CD4-positive, alpha-beta T cell (primary cell): ENCODE results near the gene UGT1A5. TPM values are rescaled to one million over a fixed set of nuclear protein-coding genes. Genes with fewer than 3 reads are reported as not detected.

Experiments used
- ATAC-seq: fragments of 200-7000 bp; cut with Tn5 transposase; one replicate; pipeline ENCODE4 v1.10.0; 2022; ENCODE audit warnings: mild to moderate bottlenecking; ENCODE audit not compliant: poor library complexity
- CTCF ChIA-PET: fragments of 350-600 bp; sonication (Branson Sonifier 250); formaldehyde crosslinking; loops from one replicate; lab custom pipeline; 2021; ENCODE audit warnings: antibody characterized with exemption, inconsistent platforms; lab: Charles Lee
- POLR2A ChIA-PET: fragments of 350-600 bp; sonication (Branson Sonifier 250); formaldehyde crosslinking; loops from one replicate; lab custom pipeline; 2021; ENCODE audit warnings: antibody characterized with exemption, inconsistent platforms; lab: Charles Lee
- DNase-seq, 14 experiments: peaks; one replicate each; pipeline ENCODE4 v3.0.0-alpha.2; 2013 to 2020; ENCODE audit warnings: mixed read lengths in 2 of 14
- H3K27ac ChIP-seq, 2 donors: one replicate each; pipeline versions ENCODE4 v1.5.1 to v1.7.0; 2013; ENCODE audit warnings: low read length in 2 of 2, low read depth in 1 of 2, mild to moderate bottlenecking in 1 of 2
- H3K27me3 ChIP-seq, 2 experiments: 1 replicate in 1 of 2; 2 replicates in 1 of 2; pipeline versions ENCODE4 v1.6.1 to v1.7.0; 2013; ENCODE audit warnings: low read length in 2 of 2, control low read depth in 1 of 2, mild to moderate bottlenecking in 1 of 2, moderate library complexity in 1 of 2; ENCODE audit not compliant: insufficient read depth in 2 of 2, control insufficient read depth in 1 of 2
- H3K36me3 ChIP-seq: one replicate; pipeline ENCODE4 v1.6.1; 2013; ENCODE audit warnings: low read length, control low read depth; ENCODE audit not compliant: insufficient read depth
- H3K4me1 ChIP-seq: one replicate; pipeline ENCODE4 v1.6.1; 2013; ENCODE audit warnings: low read length, control low read depth; ENCODE audit not compliant: insufficient read depth
- H3K4me3 ChIP-seq: one replicate; pipeline ENCODE4 v1.5.1; 2013; ENCODE audit warnings: mild to moderate bottlenecking, low read length, moderate library complexity
- H3K9me3 ChIP-seq, 2 experiments: 1 replicate in 1 of 2; 2 replicates in 1 of 2; pipeline versions ENCODE4 v1.6.1 to v1.7.0; 2013; ENCODE audit warnings: low read length in 2 of 2, mild to moderate bottlenecking in 2 of 2, control low read depth in 1 of 2, moderate library complexity in 1 of 2; ENCODE audit not compliant: control insufficient read depth in 1 of 2, insufficient read depth in 1 of 2
- H3K27ac Mint-ChIP-seq: one replicate; pipeline ENCODE4 v1.8.0; 2020; ENCODE audit warnings: mixed read lengths
- H3K27me3 Mint-ChIP-seq: one replicate; pipeline ENCODE4 v1.8.0; 2021; ENCODE audit warnings: mixed read lengths
- H3K36me3 Mint-ChIP-seq: one replicate; pipeline ENCODE4 v1.8.0; 2021; ENCODE audit warnings: low read depth, mixed read lengths
- H3K4me1 Mint-ChIP-seq: one replicate; pipeline ENCODE4 v1.8.0; 2021; ENCODE audit warnings: low read depth, mixed read lengths
- H3K4me3 Mint-ChIP-seq: one replicate; pipeline ENCODE4 v1.8.0; 2020; ENCODE audit warnings: mild to moderate bottlenecking, mixed read lengths
- H3K9me3 Mint-ChIP-seq: one replicate; pipeline ENCODE4 v1.8.0; 2020; ENCODE audit warnings: mixed read lengths
- CTCF ChIP-seq: fragments of 200-600 bp; IDR thresholded peaks from one replicate; pipeline ENCODE4 v1.8.0; 2022; ENCODE audit warnings: antibody characterized with exemption, mild to moderate bottlenecking
- intact Hi-C, 2 experiments: fragments of 100-400 bp; cut with DNase I in 1 of 2; cut with micrococcal nuclease in 1 of 2; formaldehyde crosslinking; loops; one replicate each; pipeline versions ENCODE4 v1.15.1 to v1.9.0; 2023 to 2025; cut with DNase I, micrococcal nuclease
- total RNA-seq, 174 experiments: library from RNA in 2 of 174; stranded (reverse) in 2 of 174; gene quantifications; one replicate each; pipeline ENCODE4 v1.2.3 and lab custom pipeline; 2021 to 2026

UGT1A5 gene
- total RNA-seq, 2 experiments from 2014 or later: not detected

- Histone ChIP-seq H3K4me1 (no peaks in the 10 kb centered on the region), H3K4me3 (no peak overlapping the region), H3K9me3 (peaks cover 0 to 7% of the 10 kb centered on the region in 2 experiments), H3K27ac (no peak overlapping the region), H3K27me3 (no peaks in the 10 kb centered on the region), H3K36me3 (no peaks in the 10 kb centered on the region)
- Mint-ChIP-seq H3K27me3 (peaks cover 16% of the 10 kb centered on the region), H3K4me3 (no peak overlapping the region), H3K9me3 (no peaks in the 10 kb centered on the region), H3K4me1 (no peaks in the 10 kb centered on the region), H3K27ac (no peak overlapping the region), H3K36me3 (no peaks in the 10 kb centered on the region)
- intact Hi-C loops: no loop called here
- ATAC-seq (no peak), DNase-seq (no peak)
- no peak for TF ChIP-seq CTCF
- ChIA-PET CTCF (no interaction called here), POLR2A (no interaction called here)
Measured at GRCh38 chr2:233758849-233759248, 46.1 kb downstream of the UGT1A5 start.

DNA sequence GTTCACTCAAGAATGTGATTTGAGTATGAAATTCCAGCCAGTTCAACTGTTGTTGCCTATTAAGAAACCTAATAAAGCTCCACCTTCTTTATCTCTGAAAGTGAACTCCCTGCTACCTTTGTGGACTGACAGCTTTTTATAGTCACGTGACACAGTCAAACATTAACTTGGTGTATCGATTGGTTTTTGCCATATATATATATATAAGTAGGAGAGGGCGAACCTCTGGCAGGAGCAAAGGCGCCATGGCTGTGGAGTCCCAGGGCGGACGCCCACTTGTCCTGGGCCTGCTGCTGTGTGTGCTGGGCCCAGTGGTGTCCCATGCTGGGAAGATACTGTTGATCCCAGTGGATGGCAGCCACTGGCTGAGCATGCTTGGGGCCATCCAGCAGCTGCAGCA, 47.3 kb downstream of the UGT1A5 start, which contains the start of gene UGT1A1:
Gene UGT1A1, plus strand, starts transcription at position 228 of the 400 bp plus-strand sequence. Its CDS starts 18 bp downstream, at position 246.
- Mint-ChIP-seq H3K9me3 (no peaks in the 10 kb centered on the region), H3K4me3 (no peak within 1 kb of the TSS), H3K27ac (no peak within 1 kb of the TSS), H3K4me1 (no peaks in the 10 kb centered on the region), H3K27me3 (peaks cover 20% of the 10 kb centered on the region), H3K36me3 (no peaks in the 10 kb centered on the region)
- POLR2A ChIA-PET: no interaction called here
- ATAC-seq (no peak), DNase-seq (no peak)
- Histone ChIP-seq H3K4me3 (no peak within 1 kb of the TSS), H3K27me3 (no peaks in the 10 kb centered on the region), H3K9me3 (peaks cover 0 to 4% of the 10 kb centered on the region in 2 experiments), H3K27ac (no peak within 1 kb of the TSS), H3K36me3 (no peaks in the 10 kb centered on the region), H3K4me1 (no peaks in the 10 kb centered on the region)
- CTCF ChIA-PET: no interaction called here
- intact Hi-C loops: no loop called here
- no peak for TF ChIP-seq CTCF

GRCh38 chr2:233761040-233761769, 48.5 kb downstream of the UGT1A5 start:
- no peaks in the 10 kb centered on the region for H3K9me3 Mint-ChIP-seq
- no peak overlapping the region for H3K4me3 ChIP-seq
- H3K4me1 Mint-ChIP-seq: no peaks in the 10 kb centered on the region
- no peak overlapping the region for H3K27ac Mint-ChIP-seq
- intact Hi-C loops: no loop called here
- TF ChIP-seq CTCF: no peak
- no peak for ATAC-seq
- H3K36me3 Mint-ChIP-seq: no peaks in the 10 kb centered on the region
- H3K9me3 ChIP-seq: peaks cover 0 to 3% of the 10 kb centered on the region in 2 experiments
- H3K27me3 Mint-ChIP-seq: peaks cover 25% of the 10 kb centered on the region
- H3K27ac ChIP-seq: no peak overlapping the region
- POLR2A ChIA-PET: no interaction called here
- CTCF ChIA-PET: no interaction called here
- DNase-seq: no peak
- H3K4me3 Mint-ChIP-seq: no peak overlapping the region
- H3K27me3 ChIP-seq: no peaks in the 10 kb centered on the region
- no peaks in the 10 kb centered on the region for H3K36me3 ChIP-seq
- H3K4me1 ChIP-seq: no peaks in the 10 kb centered on the region
